CD4-positive, alpha-beta T cell treated with Interleukin-17A for 1 hour (primary cell): Measurements from ENCODE around the gene NFE2L2.
"Not testable (repeated sequence)": the region's sequence is repeated elsewhere in the genome, so short reads cannot be mapped to it uniquely, and the experiment has no call there.

Source experiments
- DNase-seq: peaks from one replicate; pipeline ENCODE4 v3.0.0-alpha.2; 2020

Gene NFE2L2

GRCh38 chr2:177254433-177255226 lies 9.9 kb downstream of the NFE2L2 start:
- peak; percentile 9 for DNase-seq

GRCh38 chr2:177253704-177254103 lies 10.8 kb downstream of the NFE2L2 start:
- no peak for DNase-seq

GRCh38 chr2:177252808-177253531 lies 11.6 kb downstream of the NFE2L2 start:
- no peak for DNase-seq

- DNase-seq: no peak
Observed at GRCh38 chr2:177251165-177251542, 13.4 kb downstream of the NFE2L2 start.

- DNase-seq: no peak
Observed at GRCh38 chr2:177250461-177250860, 14.1 kb downstream of the NFE2L2 start.

- no peak for DNase-seq
Observed at GRCh38 chr2:177249038-177249437, 15.5 kb downstream of the NFE2L2 start.

GRCh38 chr2:177247693-177248262 lies 16.7 kb downstream of the NFE2L2 start:
- no peak for DNase-seq

- DNase-seq: not testable (repeated sequence)
Observed at GRCh38 chr2:177246523-177247030, 17.9 kb downstream of the NFE2L2 start.

GRCh38 chr2:177246000-177246399 lies 18.5 kb downstream of the NFE2L2 start:
- DNase-seq: no peak

GRCh38 chr2:177245010-177245422 lies 19.5 kb downstream of the NFE2L2 start:
- DNase-seq: no peak

GRCh38 chr2:177244244-177244771 lies 20.2 kb downstream of the NFE2L2 start:
- no peak for DNase-seq

- no peak for DNase-seq
Observed at GRCh38 chr2:177243476-177243875, 21.1 kb downstream of the NFE2L2 start.

GRCh38 chr2:177243073-177243472 lies 21.5 kb downstream of the NFE2L2 start:
- no peak for DNase-seq

GRCh38 chr2:177242121-177242987 lies 22.2 kb downstream of the NFE2L2 start:
- no peak for DNase-seq

GRCh38 chr2:177241711-177242120 lies 22.8 kb downstream of the NFE2L2 start:
- DNase-seq: no peak

GRCh38 chr2:177239932-177240630 lies 24.4 kb downstream of the NFE2L2 start:
- DNase-seq: peak; percentile 71

- DNase-seq: no peak
Observed at GRCh38 chr2:177239053-177239452, 25.5 kb downstream of the NFE2L2 start.

- DNase-seq: no peak
Observed at GRCh38 chr2:177237932-177238331, 26.6 kb downstream of the NFE2L2 start.

- DNase-seq: no peak
Observed at GRCh38 chr2:177235855-177236437, 28.6 kb downstream of the NFE2L2 start.

- no peak for DNase-seq
Observed at GRCh38 chr2:177234267-177234666, 30.3 kb downstream of the NFE2L2 start.

GRCh38 chr2:177232098-177232704 lies 32.3 kb downstream of the NFE2L2 start:
- no peak for DNase-seq
